Anterior cingulate cortex (tissue), 58 donors: ENCODE data around the gene TEX261.

Experiments used
- DNase-seq, 58 donors: peaks; one replicate each; lab custom pipeline; 2025; lab: John Stamatoyannopoulos, UW

TEX261 gene

DNA sequence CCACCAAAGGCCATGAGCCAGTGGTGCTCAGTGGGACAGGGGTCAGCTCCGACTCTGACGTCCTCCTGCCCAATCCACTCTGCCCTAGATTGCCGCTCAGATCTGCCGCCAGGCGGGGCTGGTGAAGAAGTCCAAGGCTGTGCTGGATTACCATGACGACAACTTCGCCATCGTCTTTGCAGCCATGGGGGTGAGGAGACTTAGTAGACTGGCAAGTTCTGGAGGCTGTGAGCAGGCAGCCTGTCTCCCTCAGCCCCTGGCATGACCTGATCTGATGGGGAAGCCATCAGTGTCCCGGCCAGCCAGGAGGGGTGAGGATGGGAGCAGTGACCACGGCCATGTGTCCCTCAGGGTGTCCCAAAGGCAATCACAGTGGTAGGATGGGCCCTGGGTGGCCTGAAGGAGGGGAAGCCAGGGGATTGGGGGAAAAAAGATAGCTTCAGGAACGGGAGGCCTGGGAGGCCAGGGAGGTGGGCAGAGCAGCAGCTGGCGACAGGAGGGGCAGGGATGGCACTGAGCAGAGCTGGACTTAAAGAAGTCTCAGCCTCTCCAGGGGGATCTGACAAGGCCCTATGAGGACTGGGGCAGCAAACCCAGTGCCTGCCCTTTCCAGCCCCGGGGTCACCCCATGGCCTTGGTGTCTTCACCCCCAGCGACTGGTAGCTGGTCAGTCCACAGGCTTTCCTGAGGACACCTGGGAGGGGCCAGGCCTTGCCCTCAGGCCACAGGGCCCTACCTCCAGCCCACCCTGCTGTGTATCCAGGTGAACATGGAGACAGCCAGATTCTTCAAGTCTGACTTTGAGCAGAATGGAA, 33.6 kb downstream of the TEX261 start:
- DNase-seq, result no peak

DNA sequence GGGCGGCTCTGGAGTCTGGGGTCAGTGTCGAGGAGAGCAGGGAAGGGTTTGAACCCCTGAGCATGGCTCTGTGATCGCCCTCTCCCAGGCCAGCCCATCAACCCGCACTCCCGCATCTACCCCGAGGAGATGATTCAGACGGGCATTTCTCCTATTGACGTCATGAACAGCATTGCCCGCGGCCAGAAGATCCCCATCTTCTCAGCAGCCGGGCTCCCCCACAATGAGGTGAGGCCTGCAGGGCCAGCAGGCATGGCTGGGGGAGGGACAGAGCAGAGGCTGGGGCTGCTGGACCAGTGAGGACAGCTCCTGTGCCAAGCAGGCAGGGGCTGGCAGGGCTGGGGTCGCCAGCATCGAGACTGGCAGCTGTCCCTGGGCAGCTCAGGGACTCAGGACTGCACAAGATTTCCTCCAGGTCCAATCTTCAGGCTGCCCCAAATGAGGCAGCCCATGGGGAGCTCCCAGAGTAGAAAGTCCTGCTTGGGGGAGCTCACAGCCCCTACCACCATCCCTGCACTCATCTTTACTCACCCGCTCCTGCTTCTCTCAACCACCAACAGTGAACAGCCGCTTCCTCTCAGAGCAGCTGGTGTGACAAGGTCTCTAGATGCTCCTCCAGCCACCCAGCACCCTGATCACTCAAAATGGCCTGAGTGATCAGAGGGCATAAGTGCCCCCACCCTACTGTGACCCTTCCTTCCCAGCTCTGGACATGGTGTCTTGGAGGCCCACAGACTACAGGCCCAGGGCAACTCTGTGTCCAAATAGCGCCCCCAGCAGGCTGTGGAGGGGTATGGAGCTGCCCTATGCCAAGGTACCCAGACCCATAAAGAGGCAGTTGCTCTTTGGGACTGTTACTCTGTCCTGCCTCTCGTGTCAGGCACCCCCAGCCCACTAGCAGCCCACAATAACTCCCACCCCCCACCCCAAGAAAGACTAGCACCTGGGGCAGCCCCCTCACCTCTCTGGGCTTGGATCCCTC, 34.5 kb downstream of the TEX261 start:
- no peak for DNase-seq

DNA sequence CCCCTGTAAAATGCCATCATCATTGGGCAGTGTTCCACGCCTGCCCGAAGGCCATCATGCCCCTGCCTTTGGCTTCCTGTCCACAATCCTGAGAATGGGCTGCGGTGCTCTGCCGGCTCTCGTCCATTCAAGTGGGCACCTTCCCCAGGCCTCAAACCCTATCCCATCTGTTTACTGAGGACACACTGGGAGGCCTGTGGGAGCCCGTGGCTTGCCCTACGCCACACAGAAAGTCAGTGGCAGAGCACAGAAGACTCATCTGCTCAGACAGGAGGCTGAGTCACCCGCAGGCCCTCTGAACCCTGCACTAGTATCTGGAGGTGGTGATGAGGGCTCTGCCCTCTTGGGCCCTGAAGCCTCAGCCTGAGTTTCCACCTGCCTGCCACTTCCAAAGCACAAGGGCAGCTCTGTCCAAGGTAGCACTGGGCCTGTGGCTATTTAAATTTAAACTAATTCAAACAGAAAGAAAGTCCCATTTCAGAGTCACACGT, 35.4 kb downstream of the TEX261 start:
- no peak for DNase-seq

DNA sequence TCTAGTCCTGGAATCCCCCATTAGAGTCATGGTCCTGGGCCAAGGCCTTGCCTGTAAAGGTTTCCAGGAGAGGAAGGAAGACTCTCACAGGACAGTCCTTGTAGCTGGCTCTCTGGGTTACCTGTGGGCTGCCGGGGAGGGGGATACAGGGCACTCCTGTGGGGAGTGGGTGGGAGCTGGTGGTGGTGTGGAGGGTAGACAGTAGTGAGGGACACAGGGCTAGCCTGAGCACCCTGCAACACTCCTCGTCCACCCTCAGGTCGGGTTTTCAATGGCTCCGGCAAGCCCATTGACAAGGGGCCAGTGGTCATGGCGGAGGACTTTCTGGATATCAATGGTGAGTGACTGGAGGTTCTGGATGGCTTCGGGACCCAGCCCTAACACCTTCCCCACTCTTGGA, 35.9 kb downstream of the TEX261 start:
- no peak for DNase-seq

DNA sequence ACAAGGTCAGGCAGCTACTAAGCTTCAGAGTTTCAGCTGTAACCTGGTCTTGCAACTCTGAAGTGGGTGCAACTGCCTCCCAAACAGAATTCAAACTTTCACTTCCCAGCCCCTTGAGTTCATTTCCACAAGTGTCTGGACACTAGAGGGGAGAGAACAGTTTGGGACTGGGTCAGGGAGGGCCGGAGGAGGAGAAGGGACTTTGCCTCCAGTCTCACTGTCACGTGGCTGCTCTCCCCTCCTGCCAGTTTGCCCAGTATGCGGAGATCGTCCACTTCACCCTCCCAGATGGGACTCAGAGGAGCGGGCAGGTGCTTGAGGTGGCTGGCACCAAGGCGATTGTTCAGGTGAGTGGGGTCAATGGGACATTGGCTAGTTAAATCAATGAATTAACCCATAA, 36.9 kb downstream of the TEX261 start:
- DNase-seq, result no peak

DNA sequence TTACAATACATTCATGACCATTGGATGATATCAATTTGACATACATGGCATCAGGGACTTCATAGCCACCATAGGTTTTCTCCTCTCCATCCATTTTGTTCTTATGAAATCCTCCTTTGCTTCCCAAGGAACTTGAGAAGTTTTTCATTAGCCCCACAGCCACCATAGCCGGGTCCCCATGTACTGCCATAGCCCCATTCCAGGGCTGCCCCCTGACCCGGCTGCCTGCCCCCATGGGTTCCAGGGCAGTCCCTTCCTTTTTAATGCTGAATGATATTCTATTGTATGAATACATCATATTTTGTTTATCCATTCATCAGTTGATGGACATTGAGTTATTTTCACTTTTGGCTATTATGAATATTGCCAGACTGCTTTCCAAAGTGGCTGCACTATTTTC, 38.5 kb downstream of the TEX261 start:
- no peak for DNase-seq

DNA sequence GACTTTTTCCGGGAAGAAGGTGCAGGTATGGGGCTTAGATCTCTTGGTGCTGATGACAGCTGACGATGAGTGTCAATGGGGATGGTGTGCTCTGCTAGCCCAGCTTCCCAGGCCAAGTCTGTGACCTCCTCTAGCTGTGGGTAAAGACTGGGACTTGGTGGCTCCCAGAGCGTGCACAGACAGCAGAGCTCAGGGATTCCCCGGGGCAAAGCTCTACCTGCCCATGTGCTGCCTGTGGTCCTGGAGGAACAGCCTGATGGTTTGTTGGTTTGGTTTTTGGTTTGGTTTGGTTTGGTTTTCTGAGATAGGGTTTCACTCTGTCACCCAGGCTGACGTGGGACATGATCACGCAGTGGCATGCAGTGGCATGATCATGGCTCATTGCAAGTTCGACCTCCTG, 39.8 kb downstream of the TEX261 start:
- no peak for DNase-seq

DNA sequence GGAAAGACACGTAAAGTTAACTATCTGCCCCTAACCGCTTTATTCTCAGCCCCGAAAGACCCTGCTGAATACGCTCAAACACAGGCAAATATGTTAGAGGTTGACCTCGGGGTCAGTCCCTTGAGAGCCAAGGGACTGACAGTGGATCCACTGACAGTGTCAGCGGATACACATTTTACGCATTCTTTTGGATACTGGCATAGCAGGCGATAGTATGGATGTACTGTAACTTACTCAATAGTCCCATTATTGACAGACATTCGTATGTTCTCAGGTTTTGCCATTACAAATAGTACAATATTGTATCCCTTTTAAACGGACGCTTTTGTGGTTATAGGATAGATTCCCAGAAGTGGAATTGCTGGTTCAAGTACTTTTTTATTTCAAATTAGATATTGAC, 45.6 kb downstream of the TEX261 start:
- DNase-seq, result no peak

DNA sequence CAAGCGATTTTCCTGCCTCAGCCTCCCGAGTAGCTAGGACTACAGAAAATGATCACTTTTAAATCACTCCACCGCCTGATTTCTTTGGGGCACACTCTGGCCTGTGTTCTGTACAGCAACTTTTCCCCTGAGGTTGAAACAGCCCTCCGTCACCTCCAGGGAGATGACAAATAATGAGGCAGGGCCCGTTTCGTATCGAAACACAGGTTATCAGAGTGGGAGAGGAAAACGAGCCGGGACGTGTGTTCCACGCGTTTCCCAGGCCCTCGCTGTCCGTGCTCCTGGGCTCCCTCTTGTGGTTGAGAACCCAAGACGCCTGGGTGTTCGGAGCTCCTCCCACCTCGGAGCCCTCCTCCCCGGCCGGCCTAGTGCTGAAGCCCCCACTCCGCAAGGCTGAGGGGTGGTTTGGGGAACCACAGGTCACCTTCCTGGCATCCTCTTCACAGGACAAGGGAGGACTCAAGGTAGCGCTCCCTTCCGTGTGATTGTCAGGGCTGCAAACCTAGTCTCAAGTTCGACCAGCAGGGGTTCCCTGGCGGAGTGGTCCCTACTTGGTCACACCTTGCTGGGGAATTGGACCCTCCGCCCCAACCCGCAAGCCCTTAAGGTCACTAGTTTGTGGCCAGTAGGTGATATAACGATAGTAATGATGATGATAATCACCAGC, 46.2 kb downstream of the TEX261 start:
- DNase-seq, result peak in 53 of 58 donors; percentile 7 to 82 (median 46)

DNA sequence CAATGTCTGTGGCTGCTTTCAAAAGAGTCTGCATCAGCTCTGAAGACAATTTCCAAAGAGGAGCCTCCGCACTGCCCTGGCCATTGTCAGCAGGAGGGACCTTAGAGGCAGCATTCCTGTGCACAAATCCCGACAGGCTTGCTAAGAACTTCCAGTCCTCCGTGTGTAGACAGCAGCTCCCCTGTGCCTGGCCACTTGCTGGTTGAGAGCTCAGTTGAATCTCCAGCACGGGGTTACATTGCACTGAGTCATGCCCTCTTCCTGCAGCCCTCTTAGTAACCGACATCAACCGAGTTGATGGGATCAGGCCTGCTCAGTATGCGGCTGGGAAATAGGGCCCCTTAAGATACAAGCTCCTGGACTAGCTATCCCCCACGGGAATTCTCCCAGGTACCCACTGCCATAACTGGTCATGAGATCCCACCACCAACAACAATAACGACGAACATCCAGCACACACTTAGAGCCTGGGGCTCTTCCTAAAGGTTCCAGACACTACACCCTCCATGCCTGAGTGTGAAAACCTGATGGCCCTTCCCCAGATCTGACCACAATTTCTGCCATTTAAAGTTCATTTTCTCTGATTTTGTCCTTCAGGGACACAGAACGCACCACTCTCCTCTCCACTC, 47.0 kb downstream of the TEX261 start:
- no peak for DNase-seq

DNA sequence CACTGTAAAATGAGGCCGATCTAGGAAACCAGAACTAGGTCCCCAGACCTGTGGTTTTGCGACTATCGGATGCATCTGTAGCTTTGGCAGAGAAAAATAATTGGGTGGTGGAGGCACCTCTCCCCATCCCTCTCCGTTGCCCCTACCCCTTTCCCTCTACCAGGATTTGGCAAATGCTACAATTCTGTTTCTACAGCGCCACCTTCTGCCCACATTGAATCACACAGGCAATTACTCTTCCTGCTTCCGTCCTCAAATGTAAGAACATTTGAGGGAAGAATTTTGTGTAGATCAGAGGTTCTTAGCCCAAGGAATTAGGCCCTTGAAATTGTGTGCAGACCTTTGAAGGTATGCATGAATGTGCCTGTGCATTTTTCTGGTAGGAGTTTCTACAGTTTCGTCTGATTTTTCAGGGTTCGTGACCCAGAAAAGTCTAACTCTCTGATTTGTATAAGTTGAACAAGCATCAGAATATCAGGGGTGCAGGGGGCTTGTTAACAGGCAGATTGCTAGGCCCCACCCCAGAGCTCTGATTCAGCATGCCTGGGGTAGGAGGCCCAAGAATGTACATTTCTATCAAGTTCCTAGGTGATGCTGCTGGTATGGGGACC, 47.7 kb downstream of the TEX261 start:
- peak in 30 of 58 donors; percentile 4 to 65 (median 19) for DNase-seq

DNA sequence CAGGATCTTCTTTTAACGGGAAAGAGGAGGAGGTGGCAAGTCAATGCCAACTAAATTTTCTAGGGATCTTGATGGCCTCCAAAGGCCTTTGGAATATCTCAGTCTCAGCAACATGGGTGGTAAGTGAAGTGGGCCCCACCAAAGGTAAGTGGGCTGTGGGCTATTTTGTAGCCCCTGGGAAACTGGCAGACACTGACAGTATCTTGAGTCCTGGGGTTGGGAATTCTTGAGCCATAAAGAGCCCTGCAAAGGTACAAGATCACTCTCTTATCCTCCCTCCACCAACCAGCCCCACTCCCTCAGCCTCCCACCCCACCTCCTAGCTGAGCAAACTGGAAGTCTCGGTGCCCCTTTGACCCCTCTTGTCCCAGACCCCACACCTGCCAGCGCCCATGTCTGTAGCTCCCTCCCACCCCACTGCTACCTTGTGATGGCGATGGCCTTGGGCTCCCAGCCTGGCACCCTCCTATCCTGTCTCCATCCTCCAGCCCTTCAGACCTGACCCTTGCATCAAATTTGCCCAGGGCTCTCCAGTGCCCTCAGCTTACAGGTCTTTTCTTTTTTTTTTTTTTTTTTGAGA, 50.5 kb downstream of the TEX261 start:
- no peak for DNase-seq

DNA sequence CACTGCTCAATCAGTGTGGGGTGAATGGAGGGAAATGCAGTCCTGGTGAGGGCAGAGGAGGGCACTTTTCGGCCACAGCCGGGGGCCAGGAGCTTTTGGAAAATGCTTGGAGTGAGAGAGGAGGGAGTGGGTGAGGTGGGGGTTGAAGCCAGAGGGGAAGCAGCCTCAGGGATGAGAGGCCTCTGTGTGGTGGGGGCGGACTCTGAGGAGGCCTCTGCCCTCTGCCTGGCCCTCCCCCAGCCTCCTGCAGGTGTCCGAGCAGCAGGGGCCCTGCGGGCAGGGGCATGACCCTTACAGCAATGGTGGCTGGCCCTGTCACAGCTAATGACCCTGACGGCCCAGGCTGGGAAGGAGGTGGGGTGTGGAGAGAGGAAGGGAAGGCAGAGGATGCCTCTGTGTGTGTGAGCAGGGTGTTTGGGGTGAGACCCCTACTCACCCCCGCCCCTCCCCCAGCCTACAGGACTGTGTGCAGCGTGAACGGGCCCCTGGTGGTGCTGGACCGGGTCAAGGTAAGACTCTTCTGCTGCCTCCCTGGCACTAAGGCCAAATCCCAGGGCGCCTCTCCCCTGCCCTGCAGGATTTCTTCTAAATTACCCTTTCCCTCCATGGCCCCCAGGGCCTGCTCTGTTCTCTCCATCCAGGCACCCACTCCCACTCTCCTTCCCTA, 51.3 kb downstream of the TEX261 start:
- no peak for DNase-seq

DNA sequence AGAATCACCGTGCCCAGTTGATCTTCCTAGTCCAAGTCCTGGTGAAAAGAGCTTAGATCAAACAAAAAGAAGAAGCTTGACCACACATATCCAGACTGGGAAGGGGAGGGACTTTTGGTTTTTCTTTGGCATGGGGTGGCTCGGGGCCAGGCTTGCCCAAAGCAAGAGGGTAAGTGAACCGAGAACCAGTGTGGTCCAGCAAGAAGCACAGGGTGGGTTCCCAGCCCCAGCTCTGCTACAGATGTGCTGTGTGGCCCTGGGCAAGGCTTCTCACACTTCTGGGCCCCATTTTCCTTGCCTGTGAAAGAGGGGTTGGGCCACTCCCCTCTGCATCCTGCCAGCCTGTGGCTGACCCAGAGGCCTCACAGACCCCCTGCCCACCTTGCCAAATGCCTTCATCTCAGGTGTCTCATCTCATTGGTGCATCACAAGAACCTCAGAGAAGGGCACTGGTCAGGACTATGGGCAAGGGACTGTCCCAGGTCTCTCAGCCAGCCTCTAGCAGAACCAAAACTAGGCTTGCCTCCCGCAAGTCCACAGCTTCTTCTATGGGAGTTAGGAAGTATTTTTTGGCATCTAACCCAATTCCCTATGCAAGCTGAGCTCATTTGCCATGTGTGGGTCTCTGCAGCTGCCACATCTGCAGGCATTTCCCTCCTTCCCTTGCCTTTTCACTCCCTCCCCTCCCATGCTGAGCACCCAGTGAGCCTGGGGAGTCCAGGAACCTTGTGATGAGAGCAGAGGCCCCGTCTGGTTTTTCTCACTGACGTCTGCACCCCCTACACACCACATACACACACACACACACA, 52.1 kb downstream of the TEX261 start:
- no peak for DNase-seq

DNA sequence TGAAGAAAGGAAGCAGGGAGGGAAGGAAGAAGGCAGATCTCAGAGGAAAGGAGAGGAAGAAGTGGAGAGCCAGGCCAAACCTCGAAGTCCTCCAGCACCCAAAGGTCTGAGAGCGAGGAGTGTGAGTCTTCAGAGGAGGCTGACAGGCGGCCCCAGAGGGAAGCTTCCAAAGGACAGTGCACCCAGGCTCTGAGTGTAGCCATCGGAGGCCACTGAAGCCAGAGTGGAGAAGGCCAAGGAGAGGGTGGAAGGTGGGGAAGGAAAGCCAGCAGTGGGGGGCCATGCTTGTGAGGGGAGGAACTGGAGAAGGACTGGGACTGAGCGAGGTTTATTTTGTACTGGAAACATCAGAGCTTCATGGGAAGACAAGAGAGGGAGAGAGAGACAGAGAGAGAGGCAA, 53.0 kb downstream of the TEX261 start:
- no peak for DNase-seq

DNA sequence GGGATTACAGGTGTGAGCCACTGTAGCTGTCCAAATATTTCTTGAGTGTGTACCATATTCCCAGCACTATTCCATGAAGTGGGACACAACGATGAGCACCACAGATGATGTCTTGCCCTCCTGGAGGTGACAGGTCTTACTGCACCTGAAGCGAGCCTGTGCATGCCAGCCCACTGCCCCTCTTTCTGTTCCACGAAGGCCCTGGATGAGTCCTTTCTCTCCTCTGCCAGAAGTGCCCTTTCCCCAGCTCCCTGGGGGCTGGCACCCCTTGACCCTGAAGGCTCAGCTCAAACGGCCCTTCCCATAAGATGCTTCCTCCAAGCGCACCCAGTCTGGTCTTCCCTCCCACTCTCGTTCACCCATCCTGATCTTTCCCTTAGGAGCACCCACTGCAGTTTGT, 53.5 kb downstream of the TEX261 start:
- no peak for DNase-seq

DNA sequence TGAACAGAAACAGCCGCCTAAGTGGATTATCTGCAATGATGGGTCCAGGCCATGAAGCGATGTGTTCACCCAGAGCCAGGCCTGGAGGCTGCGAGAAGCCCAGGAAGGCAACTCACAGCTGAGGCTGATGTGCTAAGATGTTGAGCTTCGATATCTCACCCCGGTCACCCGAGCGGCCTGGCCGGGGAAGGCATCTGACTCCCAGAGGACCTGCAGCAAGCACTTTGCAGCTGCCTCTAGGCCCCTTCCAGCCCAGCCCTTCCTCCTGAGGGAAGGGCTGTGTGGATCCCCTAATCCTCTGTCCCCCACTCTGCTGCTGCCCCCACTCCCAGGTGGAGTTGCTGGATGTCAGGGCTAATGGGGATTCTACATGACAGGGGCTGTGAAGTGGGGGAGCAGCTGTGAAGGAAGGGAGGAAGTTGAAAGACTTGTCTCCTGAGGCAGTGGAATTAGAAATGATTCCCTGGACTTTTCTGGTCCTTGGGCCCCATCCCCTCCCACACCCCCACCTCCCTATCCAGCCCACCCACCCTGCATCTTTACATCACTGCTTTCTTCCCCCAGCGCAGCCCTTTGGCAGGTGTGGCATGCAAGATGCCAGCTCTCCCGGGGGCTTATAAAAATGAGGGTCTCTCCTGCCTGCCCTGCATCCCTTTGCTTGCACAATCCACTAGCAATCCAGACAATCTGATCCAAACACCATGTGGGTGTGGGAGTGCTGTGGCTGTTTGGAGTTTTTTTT, 54.7 kb downstream of the TEX261 start:
- no peak for DNase-seq
